ENCODE data around the gene SHISA6.

DNA sequence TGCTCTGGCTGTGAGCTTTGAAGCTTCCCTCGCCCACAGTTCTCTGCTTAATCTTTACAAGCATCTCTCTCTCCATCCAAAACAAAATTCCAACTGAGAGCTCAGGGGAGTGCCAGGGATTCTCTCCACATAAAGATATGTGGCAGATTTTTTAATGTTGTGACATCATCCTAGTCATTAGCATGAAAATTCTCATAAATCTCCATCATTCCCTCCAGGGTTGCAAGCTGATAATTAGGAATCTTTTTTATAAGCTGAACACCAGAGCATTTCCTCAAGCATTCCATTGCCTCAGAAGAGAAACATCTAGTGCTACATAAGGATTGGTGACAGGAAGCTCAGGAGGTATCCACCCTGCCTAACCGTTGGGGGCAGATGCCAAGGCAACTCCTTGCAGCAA, 274.9 kb downstream of the SHISA6 start:
- TF ChIP-seq YY1 (IDR thresholded peaks at IDR 0.05; ENCODE audit: low read depth) (no peak), RXRA (IDR thresholded peaks at IDR 0.05; ENCODE audit: borderline replicate concordance, low read depth) (no peak), SIN3A (IDR thresholded peaks at IDR 0.05; ENCODE audit: borderline replicate concordance, low read depth, low read length) (no peak), RFX5 (IDR thresholded peaks at IDR 0.05; ENCODE audit: low read length) (no peak), RCOR1 (IDR thresholded peaks at IDR 0.05; ENCODE audit: low read length) (no peak), CHD2 (IDR thresholded peaks at IDR 0.05; ENCODE audit: low read length, partially characterized antibody) (no peak), EP300 (IDR thresholded peaks at IDR 0.05; ENCODE audit: borderline replicate concordance in 1 of 2, low read depth in 1 of 2, low read length in 1 of 2) (no peak), RAD21 (IDR thresholded peaks at IDR 0.05; ENCODE audit: low read length) (no peak), EZH2phosphoT487 (IDR thresholded peaks at IDR 0.05; ENCODE audit: borderline replicate concordance, low read depth) (no peak), FOXJ3 (CRISPR knock-in tag; IDR thresholded peaks at IDR 0.05) (no peak)
- TF ChIP-seq, protein P1, sequence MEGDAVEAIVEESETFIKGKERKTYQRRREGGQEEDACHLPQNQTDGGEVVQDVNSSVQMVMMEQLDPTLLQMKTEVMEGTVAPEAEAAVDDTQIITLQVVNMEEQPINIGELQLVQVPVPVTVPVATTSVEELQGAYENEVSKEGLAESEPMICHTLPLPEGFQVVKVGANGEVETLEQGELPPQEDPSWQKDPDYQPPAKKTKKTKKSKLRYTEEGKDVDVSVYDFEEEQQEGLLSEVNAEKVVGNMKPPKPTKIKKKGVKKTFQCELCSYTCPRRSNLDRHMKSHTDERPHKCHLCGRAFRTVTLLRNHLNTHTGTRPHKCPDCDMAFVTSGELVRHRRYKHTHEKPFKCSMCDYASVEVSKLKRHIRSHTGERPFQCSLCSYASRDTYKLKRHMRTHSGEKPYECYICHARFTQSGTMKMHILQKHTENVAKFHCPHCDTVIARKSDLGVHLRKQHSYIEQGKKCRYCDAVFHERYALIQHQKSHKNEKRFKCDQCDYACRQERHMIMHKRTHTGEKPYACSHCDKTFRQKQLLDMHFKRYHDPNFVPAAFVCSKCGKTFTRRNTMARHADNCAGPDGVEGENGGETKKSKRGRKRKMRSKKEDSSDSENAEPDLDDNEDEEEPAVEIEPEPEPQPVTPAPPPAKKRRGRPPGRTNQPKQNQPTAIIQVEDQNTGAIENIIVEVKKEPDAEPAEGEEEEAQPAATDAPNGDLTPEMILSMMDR (IDR thresholded peaks at IDR 0.05), result no peak
- TF ChIP-seq, protein P2, sequence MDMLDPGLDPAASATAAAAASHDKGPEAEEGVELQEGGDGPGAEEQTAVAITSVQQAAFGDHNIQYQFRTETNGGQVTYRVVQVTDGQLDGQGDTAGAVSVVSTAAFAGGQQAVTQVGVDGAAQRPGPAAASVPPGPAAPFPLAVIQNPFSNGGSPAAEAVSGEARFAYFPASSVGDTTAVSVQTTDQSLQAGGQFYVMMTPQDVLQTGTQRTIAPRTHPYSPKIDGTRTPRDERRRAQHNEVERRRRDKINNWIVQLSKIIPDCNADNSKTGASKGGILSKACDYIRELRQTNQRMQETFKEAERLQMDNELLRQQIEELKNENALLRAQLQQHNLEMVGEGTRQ (IDR thresholded peaks at IDR 0.05; ENCODE audit: borderline replicate concordance, low read depth, low read length), result no peak
- TF ChIP-seq, protein P3, sequence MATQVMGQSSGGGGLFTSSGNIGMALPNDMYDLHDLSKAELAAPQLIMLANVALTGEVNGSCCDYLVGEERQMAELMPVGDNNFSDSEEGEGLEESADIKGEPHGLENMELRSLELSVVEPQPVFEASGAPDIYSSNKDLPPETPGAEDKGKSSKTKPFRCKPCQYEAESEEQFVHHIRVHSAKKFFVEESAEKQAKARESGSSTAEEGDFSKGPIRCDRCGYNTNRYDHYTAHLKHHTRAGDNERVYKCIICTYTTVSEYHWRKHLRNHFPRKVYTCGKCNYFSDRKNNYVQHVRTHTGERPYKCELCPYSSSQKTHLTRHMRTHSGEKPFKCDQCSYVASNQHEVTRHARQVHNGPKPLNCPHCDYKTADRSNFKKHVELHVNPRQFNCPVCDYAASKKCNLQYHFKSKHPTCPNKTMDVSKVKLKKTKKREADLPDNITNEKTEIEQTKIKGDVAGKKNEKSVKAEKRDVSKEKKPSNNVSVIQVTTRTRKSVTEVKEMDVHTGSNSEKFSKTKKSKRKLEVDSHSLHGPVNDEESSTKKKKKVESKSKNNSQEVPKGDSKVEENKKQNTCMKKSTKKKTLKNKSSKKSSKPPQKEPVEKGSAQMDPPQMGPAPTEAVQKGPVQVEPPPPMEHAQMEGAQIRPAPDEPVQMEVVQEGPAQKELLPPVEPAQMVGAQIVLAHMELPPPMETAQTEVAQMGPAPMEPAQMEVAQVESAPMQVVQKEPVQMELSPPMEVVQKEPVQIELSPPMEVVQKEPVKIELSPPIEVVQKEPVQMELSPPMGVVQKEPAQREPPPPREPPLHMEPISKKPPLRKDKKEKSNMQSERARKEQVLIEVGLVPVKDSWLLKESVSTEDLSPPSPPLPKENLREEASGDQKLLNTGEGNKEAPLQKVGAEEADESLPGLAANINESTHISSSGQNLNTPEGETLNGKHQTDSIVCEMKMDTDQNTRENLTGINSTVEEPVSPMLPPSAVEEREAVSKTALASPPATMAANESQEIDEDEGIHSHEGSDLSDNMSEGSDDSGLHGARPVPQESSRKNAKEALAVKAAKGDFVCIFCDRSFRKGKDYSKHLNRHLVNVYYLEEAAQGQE (IDR thresholded peaks at IDR 0.05; ENCODE audit: low read depth, low read length), result no peak

Data from SK-N-SH (cell line).